Peyer's patch (tissue), 4 donors: ENCODE results near the gene CBX5. TPM values are rescaled to one million over a fixed set of nuclear protein-coding genes. Genes with fewer than 3 reads are reported as not detected.
"Not testable (repeated sequence)": the region's sequence is repeated elsewhere in the genome, so short reads cannot be mapped to it uniquely, and the experiment has no call there.

Experiments
- DNase-seq, 3 donors: peaks; one replicate each; pipeline ENCODE4 v3.0.0-alpha.2; 2017 to 2019
- H3K27ac ChIP-seq, 4 donors: fragments of 200-600 bp; sonication (generic); one replicate each; pipeline ENCODE4 v1.5.1; 2016 to 2019
- H3K27me3 ChIP-seq, 2 donors: fragments of 200-600 bp; sonication (generic); one replicate each; pipeline ENCODE4 v1.5.1; 2019
- H3K36me3 ChIP-seq, 3 donors: fragments of 200-600 bp; sonication (generic); one replicate each; pipeline ENCODE4 v1.5.1; 2016 to 2019
- H3K4me1 ChIP-seq, 4 donors: fragments of 200-600 bp; sonication (generic); one replicate each; pipeline ENCODE4 v1.5.1; 2016 to 2019
- H3K4me3 ChIP-seq, 4 donors: fragments of 200-600 bp; sonication (generic); 1 replicate in 3 of 4; 2 replicates in 1 of 4; pipeline ENCODE4 v1.5.1; 2016 to 2019; ENCODE audit warnings: mild to moderate bottlenecking in 1 of 4
- H3K9me3 ChIP-seq, 4 donors: fragments of 200-600 bp; sonication (generic); one replicate each; pipeline ENCODE4 v1.5.1; 2016 to 2019; ENCODE audit warnings: mild to moderate bottlenecking in 1 of 4
- CTCF ChIP-seq, 6 experiments: fragments of 450-650 bp in 4 of 6; fragments of 200-600 bp in 2 of 6; sonication (generic) in 1 of 6; IDR thresholded peaks; one replicate each; pipeline ENCODE4 v1.5.1; 2017 to 2019; ENCODE audit warnings: antibody characterized with exemption in 6 of 6, mild to moderate bottlenecking in 3 of 6, moderate library complexity in 1 of 6
- POLR2A ChIP-seq, 2 donors: fragments of 450-650 bp; IDR thresholded peaks; one replicate each; pipeline ENCODE4 v1.5.1; 2017; ENCODE audit warnings: antibody characterized with exemption in 2 of 2, mild to moderate bottlenecking in 2 of 2, moderate library complexity in 2 of 2
- total RNA-seq, 4 donors: library from RNA; depleted of rRNA; stranded (reverse); fragments of >200 nt; gene quantifications; one replicate each; pipeline ENCODE4 v1.1.0, GENCODE V29; 2016

Gene CBX5
- total RNA-seq, 4 donors from 2014 or later: 14.9 to 33.0 (median 20.4) TPM

- TF ChIP-seq POLR2A (IDR thresholded peaks at IDR 0.05): no peak
- Histone ChIP-seq H3K4me3 (no peak overlapping the region), H3K4me1 (peaks cover 0 to 4% (median 0%) of the 10 kb centered on the region in 4 donors), H3K9me3 (no peaks in the 10 kb centered on the region), H3K27me3 (no peaks in the 10 kb centered on the region), H3K27ac (no peak overlapping the region), H3K36me3 (no peaks in the 10 kb centered on the region)
- no peak for DNase-seq
Measured at GRCh38 chr12:54193434-54193833, 86.5 kb downstream of the CBX5 start.

DNA sequence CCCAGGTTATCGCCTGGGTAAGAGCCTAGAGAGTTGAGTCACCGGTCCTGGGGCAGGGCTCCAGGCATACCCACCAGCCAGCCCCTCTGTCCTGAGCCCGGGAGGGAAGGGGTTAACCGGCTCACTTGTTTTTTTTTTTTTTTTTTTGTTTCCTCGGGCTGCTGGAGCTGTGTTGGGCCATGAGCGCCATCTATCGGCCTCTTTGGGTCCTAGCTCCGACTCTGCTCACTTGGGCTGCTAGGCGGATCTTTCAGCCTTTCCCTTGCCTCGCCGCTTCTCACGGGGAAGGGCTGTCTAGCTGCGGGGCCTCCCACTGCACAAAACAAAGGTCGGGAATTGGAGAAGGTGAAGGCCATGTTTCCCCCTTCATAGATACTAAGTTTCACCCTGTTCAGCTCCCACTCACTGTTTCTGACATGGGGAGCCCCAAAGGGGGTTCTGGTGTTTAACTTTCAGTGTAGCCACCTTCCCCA lies 88.3 kb downstream of the CBX5 start:
- H3K9me3 ChIP-seq: no peaks in the 10 kb centered on the region
- H3K4me3 ChIP-seq: no peak overlapping the region
- H3K27ac ChIP-seq: no peak overlapping the region
- TF ChIP-seq CTCF (IDR thresholded peaks at IDR 0.05): peak; percentile 38 to 85 (median 73)
- no peak for TF ChIP-seq POLR2A (IDR thresholded peaks at IDR 0.05)
- H3K36me3 ChIP-seq: peaks cover 0 to 6% (median 0%) of the 10 kb centered on the region in 3 donors
- H3K27me3 ChIP-seq: no peaks in the 10 kb centered on the region
- H3K4me1 ChIP-seq: no peaks in the 10 kb centered on the region
- peak; percentile 80 to 92 (median 82) for DNase-seq

DNA sequence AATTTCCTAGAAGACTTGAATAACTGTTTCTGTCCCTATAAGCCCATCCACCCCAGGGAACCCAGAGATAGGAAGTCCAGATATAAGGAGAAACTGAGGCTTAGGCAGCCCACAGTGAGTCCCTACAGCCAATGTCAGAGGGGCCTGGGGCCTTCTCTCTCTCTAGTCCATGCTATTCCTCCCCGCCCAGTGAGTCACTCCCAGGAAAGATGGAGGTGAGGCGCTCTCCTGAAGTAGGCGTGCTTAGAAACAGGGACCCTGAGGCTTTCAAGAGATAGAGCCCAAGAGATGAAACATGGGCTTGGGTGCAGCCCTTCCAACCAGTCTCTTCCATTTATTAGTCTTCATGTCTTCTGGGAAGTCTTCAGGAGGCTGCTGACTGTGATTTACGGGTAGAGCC lies 88.8 kb downstream of the CBX5 start:
- Histone ChIP-seq H3K36me3 (peaks cover 0 to 7% (median 0%) of the 10 kb centered on the region in 3 donors), H3K9me3 (no peaks in the 10 kb centered on the region), H3K27ac (no peak overlapping the region), H3K4me3 (no peak overlapping the region), H3K4me1 (no peaks in the 10 kb centered on the region), H3K27me3 (no peaks in the 10 kb centered on the region)
- TF ChIP-seq POLR2A (IDR thresholded peaks at IDR 0.05) (no peak), CTCF (IDR thresholded peaks at IDR 0.05) (no peak)
- DNase-seq: no peak

- TF ChIP-seq CTCF (IDR thresholded peaks at IDR 0.05) (no peak), POLR2A (IDR thresholded peaks at IDR 0.05) (no peak)
- Histone ChIP-seq H3K4me1 (no peaks in the 10 kb centered on the region), H3K27ac (no peak overlapping the region), H3K9me3 (no peaks in the 10 kb centered on the region), H3K27me3 (no peaks in the 10 kb centered on the region), H3K4me3 (peak overlapping the region; percentile 67 to 77 (median 70)), H3K36me3 (peaks cover 0 to 7% (median 0%) of the 10 kb centered on the region in 3 donors)
- no peak for DNase-seq
Measured at GRCh38 chr12:54189198-54189539, 90.8 kb downstream of the CBX5 start.

DNA sequence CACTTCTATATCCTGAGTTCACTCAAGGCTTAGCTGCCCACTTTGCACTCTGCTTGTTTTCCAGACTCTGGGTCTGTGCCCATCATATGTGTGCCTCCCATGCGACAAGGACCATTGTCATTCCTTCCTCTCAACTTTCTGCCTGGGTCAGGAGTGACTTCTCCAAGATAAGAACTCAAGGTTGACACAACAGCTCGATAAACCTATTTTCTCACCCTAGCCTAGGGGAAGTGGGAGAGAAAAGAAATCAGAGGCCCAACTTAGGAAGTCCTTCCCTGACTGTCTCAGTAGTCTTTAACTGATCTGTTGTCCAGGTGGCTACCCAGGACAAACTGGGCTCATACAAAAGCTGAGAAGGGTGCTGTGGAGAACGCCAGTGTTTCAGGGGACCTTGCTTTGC lies 92.8 kb downstream of the CBX5 start:
- no peak for TF ChIP-seq CTCF (IDR thresholded peaks at IDR 0.05)
- no peak for TF ChIP-seq POLR2A (IDR thresholded peaks at IDR 0.05)
- Histone ChIP-seq H3K36me3 (peaks cover 0 to 9% (median 0%) of the 10 kb centered on the region in 3 donors), H3K4me3 (no peak overlapping the region), H3K27me3 (no peaks in the 10 kb centered on the region), H3K27ac (no peak overlapping the region), H3K4me1 (no peaks in the 10 kb centered on the region), H3K9me3 (no peaks in the 10 kb centered on the region)
- no peak for DNase-seq

DNA sequence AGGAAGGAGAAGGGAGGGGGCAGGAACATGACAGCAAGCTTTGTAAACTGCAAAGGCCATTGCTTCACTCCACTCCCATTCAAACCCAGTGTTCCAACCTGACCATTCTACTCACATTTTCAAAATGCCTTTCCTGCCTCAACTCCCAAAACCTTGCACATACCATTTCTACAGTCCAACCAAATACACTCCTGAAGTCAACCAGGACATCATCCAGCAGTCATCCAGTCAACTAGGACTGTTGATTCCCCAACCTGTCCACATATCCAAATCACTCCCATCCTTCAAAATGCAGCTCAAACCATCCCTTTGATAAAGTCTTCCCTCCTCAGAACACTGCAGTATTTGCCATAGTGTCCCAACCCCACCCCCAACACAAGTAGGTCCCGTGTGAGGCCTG lies 94.0 kb downstream of the CBX5 start:
- peaks cover 0 to 11% (median 0%) of the 10 kb centered on the region in 3 donors for H3K36me3 ChIP-seq
- DNase-seq: no peak
- H3K27me3 ChIP-seq: no peaks in the 10 kb centered on the region
- no peak overlapping the region for H3K27ac ChIP-seq
- H3K4me3 ChIP-seq: no peak overlapping the region
- TF ChIP-seq CTCF (IDR thresholded peaks at IDR 0.05) (no peak), POLR2A (IDR thresholded peaks at IDR 0.05) (no peak)
- no peaks in the 10 kb centered on the region for H3K4me1 ChIP-seq
- no peaks in the 10 kb centered on the region for H3K9me3 ChIP-seq

- H3K9me3 ChIP-seq, H3K4me3 ChIP-seq, DNase-seq, H3K4me1 ChIP-seq, H3K27me3 ChIP-seq, H3K27ac ChIP-seq: not testable (repeated sequence)
- H3K36me3 ChIP-seq: peaks cover 0 to 11% (median 0%) of the 10 kb centered on the region in 3 donors
Measured at GRCh38 chr12:54185297-54185696, 94.6 kb downstream of the CBX5 start.
